K562 treated with DMSO at 1 percent for 48 hours (cell line): ENCODE data around the gene RAPGEF2. TPM values are rescaled to one million over a fixed set of nuclear protein-coding genes. Genes with fewer than 3 reads are reported as not detected.

Experiments used
- total RNA-seq: library from RNA; unstranded; fragments of 300-600 nt; gene quantifications from 2 replicates; pipeline ENCODE4 v1.2.3, GENCODE V29; 2022; ENCODE audit warnings: low replicate concordance; ENCODE audit errors: extremely low read depth

Gene RAPGEF2
- not detected in 2 replicates for total RNA-seq

DNA sequence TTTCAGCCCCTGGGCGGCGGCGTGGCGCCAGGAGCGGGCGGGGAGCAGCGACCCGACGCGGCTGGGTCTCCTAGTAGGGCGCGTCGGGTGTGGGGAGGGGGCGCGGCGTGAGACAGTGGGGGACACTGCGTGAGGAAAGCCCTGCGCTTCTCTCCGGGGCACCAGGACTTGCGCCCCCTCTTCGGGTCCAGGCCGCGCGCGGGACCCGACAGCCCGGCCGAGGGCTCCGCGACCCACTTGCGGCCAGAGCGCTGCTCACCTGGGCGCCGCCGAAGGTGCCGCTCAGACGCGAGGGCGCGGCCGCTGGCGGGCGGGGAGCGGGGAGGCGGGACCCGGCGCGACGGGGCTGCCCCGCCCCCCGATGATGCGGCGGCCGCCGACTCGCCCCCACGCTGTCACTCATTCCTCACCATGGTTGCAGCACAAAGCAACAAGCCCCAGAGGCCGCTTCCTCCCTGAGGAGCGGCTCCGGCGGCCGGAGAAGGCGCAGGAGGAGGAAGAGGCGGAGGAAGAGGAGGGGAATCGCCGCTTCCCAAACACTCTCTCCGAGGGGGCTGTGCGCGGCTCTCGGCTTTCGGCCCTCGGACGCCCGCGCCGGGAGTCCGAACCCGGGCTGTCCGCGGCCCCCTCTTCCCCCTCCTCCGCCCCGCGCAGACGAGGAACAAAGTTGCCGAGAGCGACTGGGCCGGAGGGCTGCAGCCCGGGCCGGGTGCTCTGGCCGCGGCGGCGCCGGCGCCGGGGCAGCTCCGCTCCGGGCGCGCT lies at the start of gene RAPGEF2:
RAPGEF2 (plus strand) TSS at position 458 of the 762 bp plus-strand sequence. CDS start 1,084 bp downstream, outside the sequence.

